Caco-2 (cell line): ENCODE measurements around the gene C14orf180. TPM values are rescaled to one million over a fixed set of nuclear protein-coding genes. Genes with fewer than 3 reads are reported as not detected.

Experiments used
- BruUV-seq: library from RNA; stranded (reverse); fragments of 400-500 nt; replicated peaks from 2 replicates; lab custom pipeline; 2021; lab: Mats Ljungman, UMichigan
- CTCF ChIA-PET: fragments of 300-600 bp; sonication (Branson Sonifier 250); formaldehyde crosslinking; loops from one replicate; lab custom pipeline; 2022; ENCODE audit warnings: antibody characterized with exemption; lab: Charles Lee
- POLR2A ChIA-PET: fragments of 300-600 bp; sonication (Branson Sonifier 250); formaldehyde crosslinking; loops from one replicate; lab custom pipeline; 2022; ENCODE audit warnings: antibody characterized with exemption; lab: Charles Lee
- DNase-seq, 2 experiments: peaks; one replicate each; pipeline versions ENCODE4 v3.0.0 to v3.0.0-alpha.2; 2020 to 2022
- H3K27me3 ChIP-seq: replicated peaks from 2 replicates; pipeline ENCODE4 v1.6.0; 2011; ENCODE audit warnings: low read length; ENCODE audit not compliant: control insufficient read depth, insufficient read depth
- H3K36me3 ChIP-seq: 2 replicates; pipeline ENCODE4 v1.5.1; 2011; ENCODE audit warnings: low read length; ENCODE audit not compliant: control insufficient read depth, insufficient read depth
- H3K4me1 ChIP-seq: fragments of 250-450 bp; sonication (Bioruptor Pico); 2 replicates; pipeline ENCODE4 v1.5.1; 2020; ENCODE audit warnings: mild to moderate bottlenecking
- H3K4me3 ChIP-seq: 2 replicates; pipeline ENCODE4 v1.5.1; 2011; ENCODE audit warnings: low read depth, mild to moderate bottlenecking, control low read depth, low read length
- H3K9me3 ChIP-seq: fragments of 250-450 bp; sonication (Bioruptor Pico); 2 replicates; pipeline ENCODE4 v1.5.1; 2020; ENCODE audit warnings: mild to moderate bottlenecking, moderate library complexity
- H3K27ac Mint-ChIP-seq: one replicate; pipeline ENCODE4 v1.8.0; 2022; ENCODE audit warnings: mixed read lengths; ENCODE audit not compliant: unreplicated experiment
- H3K27me3 Mint-ChIP-seq: one replicate; pipeline ENCODE4 v1.8.0; 2022; ENCODE audit warnings: mixed read lengths; ENCODE audit not compliant: insufficient read depth, unreplicated experiment
- H3K36me3 Mint-ChIP-seq: one replicate; pipeline ENCODE4 v1.8.0; 2022; ENCODE audit warnings: mild to moderate bottlenecking, mixed read lengths; ENCODE audit not compliant: insufficient read depth, unreplicated experiment
- H3K4me1 Mint-ChIP-seq: one replicate; pipeline ENCODE4 v1.8.0; 2022; ENCODE audit warnings: low read depth, mixed read lengths; ENCODE audit not compliant: unreplicated experiment
- H3K4me3 Mint-ChIP-seq: one replicate; pipeline ENCODE4 v1.8.0; 2022; ENCODE audit warnings: mild to moderate bottlenecking, moderate library complexity, mixed read lengths; ENCODE audit not compliant: unreplicated experiment
- H3K9me3 Mint-ChIP-seq: one replicate; pipeline ENCODE4 v1.8.0; 2022; ENCODE audit warnings: mixed read lengths; ENCODE audit not compliant: unreplicated experiment
- CTCF ChIP-seq, 2 experiments: fragments of 200-600 bp in 1 of 2; IDR thresholded peaks; 1 replicate in 1 of 2; 2 replicates in 1 of 2; pipeline versions ENCODE4 v1.5.1 to v1.8.0; 2011 to 2022; ENCODE audit warnings: antibody characterized with exemption in 1 of 2, control low read depth in 1 of 2, inconsistent platforms in 1 of 2, low read depth in 1 of 2, low read length in 1 of 2, mild to moderate bottlenecking in 1 of 2, moderate library complexity in 1 of 2; ENCODE audit not compliant: insufficient read depth in 1 of 2, severe bottlenecking in 1 of 2, unreplicated experiment in 1 of 2
- intact Hi-C: fragments of 100-400 bp; cut with micrococcal nuclease; formaldehyde crosslinking; loops from one replicate; pipeline ENCODE4 v1.10.0; 2022; ENCODE audit not compliant: unreplicated experiment
- total RNA-seq: library from RNA; stranded (reverse); gene quantifications from 2 replicates; pipeline ENCODE4 v1.2.3, GENCODE V29; 2022

C14orf180 gene
- total RNA-seq, 1 experiment from 2014 or later, result not detected

GRCh38 chr14:104582662-104583061 is 3.1 kb downstream of the C14orf180 start:
- CTCF ChIA-PET, result interaction anchor here (0.6 kb wide), 1 partner anchor 485 kb away, joined by 4 read pairs; no protein-coding TSS in a partner anchor
- intact Hi-C loops, result no loop called here
- H3K9me3 ChIP-seq, result no peaks in the 10 kb centered on the region
- H3K36me3 ChIP-seq, result no peaks in the 10 kb centered on the region
- no peak overlapping the region for H3K4me3 ChIP-seq
- no peak overlapping the region for H3K4me3 Mint-ChIP-seq
- H3K27ac Mint-ChIP-seq, result no peak overlapping the region
- H3K27me3 ChIP-seq, result no peaks in the 10 kb centered on the region
- peaks cover 6% of the 10 kb centered on the region for H3K27me3 Mint-ChIP-seq
- POLR2A ChIA-PET, result no interaction called here
- peaks cover 24% of the 10 kb centered on the region for H3K4me1 ChIP-seq
- peaks cover 8% of the 10 kb centered on the region for H3K4me1 Mint-ChIP-seq
- peak; percentile 25 to 53 for DNase-seq
- H3K9me3 Mint-ChIP-seq, result no peaks in the 10 kb centered on the region
- no TSS peak for BruUV-seq
- no peak for TF ChIP-seq CTCF (IDR thresholded peaks at IDR 0.05; ENCODE audit: insufficient read depth in 1 of 2, low read depth in 1 of 2, low read length in 1 of 2, severe bottlenecking in 1 of 2, unreplicated experiment in 1 of 2)
- no peaks in the 10 kb centered on the region for H3K36me3 Mint-ChIP-seq

GRCh38 chr14:104583424-104584306 is 4.1 kb downstream of the C14orf180 start:
- no TSS peak for BruUV-seq
- H3K4me1 ChIP-seq, result peaks cover 21% of the 10 kb centered on the region
- no peaks in the 10 kb centered on the region for H3K9me3 Mint-ChIP-seq
- H3K4me3 ChIP-seq, result no peak overlapping the region
- no peaks in the 10 kb centered on the region for H3K9me3 ChIP-seq
- H3K27me3 Mint-ChIP-seq, result peaks cover 6% of the 10 kb centered on the region
- DNase-seq, result peak; percentile 31 to 61
- H3K27ac Mint-ChIP-seq, result peak overlapping the region; percentile 74
- CTCF ChIA-PET, result interaction anchor here (0.6 kb wide), 1 partner anchor 486 kb away, joined by 4 read pairs; no protein-coding TSS in a partner anchor
- TF ChIP-seq CTCF (IDR thresholded peaks at IDR 0.05; ENCODE audit: insufficient read depth in 1 of 2, low read depth in 1 of 2, low read length in 1 of 2, severe bottlenecking in 1 of 2, unreplicated experiment in 1 of 2), result no peak
- no peaks in the 10 kb centered on the region for H3K36me3 Mint-ChIP-seq
- H3K4me3 Mint-ChIP-seq, result no peak overlapping the region
- intact Hi-C loops, result no loop called here
- H3K4me1 Mint-ChIP-seq, result peaks cover 8% of the 10 kb centered on the region
- POLR2A ChIA-PET, result no interaction called here
- no peaks in the 10 kb centered on the region for H3K36me3 ChIP-seq
- no peaks in the 10 kb centered on the region for H3K27me3 ChIP-seq

GRCh38 chr14:104584557-104584956 is 5.0 kb downstream of the C14orf180 start:
- no peaks in the 10 kb centered on the region for H3K36me3 ChIP-seq
- H3K4me3 ChIP-seq, result no peak overlapping the region
- Mint-ChIP-seq H3K4me3 (no peak overlapping the region), H3K4me1 (peaks cover 8% of the 10 kb centered on the region), H3K9me3 (no peaks in the 10 kb centered on the region), H3K36me3 (no peaks in the 10 kb centered on the region), H3K27me3 (peaks cover 6% of the 10 kb centered on the region), H3K27ac (no peak overlapping the region)
- no peaks in the 10 kb centered on the region for H3K27me3 ChIP-seq
- peaks cover 21% of the 10 kb centered on the region for H3K4me1 ChIP-seq
- no peak for TF ChIP-seq CTCF (IDR thresholded peaks at IDR 0.05; ENCODE audit: insufficient read depth in 1 of 2, low read depth in 1 of 2, low read length in 1 of 2, severe bottlenecking in 1 of 2, unreplicated experiment in 1 of 2)
- BruUV-seq, result no TSS peak
- intact Hi-C loops, result no loop called here
- CTCF ChIA-PET, result no interaction called here
- POLR2A ChIA-PET, result no interaction called here
- DNase-seq, result no peak
- no peaks in the 10 kb centered on the region for H3K9me3 ChIP-seq
